Panc1 (cell line): ENCODE measurements around the gene PAOX. TPM values are rescaled to one million over a fixed set of nuclear protein-coding genes. Genes with fewer than 3 reads are reported as not detected.

Experiments used
- ATAC-seq: fragments of 200-7000 bp; cut with Tn5 transposase; 2 replicates; pipeline ENCODE4 v1.9.1; 2020; ENCODE audit warnings: mild to moderate bottlenecking, moderate library complexity
- BruUV-seq: library from RNA; stranded (reverse); fragments of 400-500 nt; replicated peaks from 2 replicates; lab custom pipeline; 2021; lab: Mats Ljungman, UMichigan
- CTCF ChIA-PET: fragments of 300-600 bp; sonication (Branson Sonifier 250); formaldehyde crosslinking; loops from one replicate; lab custom pipeline; 2022; ENCODE audit warnings: antibody characterized with exemption; lab: Charles Lee
- POLR2A ChIA-PET: fragments of 300-600 bp; sonication (Branson Sonifier 250); formaldehyde crosslinking; loops from one replicate; lab custom pipeline; 2022; ENCODE audit warnings: antibody characterized with exemption; lab: Charles Lee
- DNase-seq: peaks from one replicate; pipeline ENCODE4 v3.0.0-alpha.2; 2010; ENCODE audit warnings: low read depth, low spot score
- H3K27ac ChIP-seq: 2 replicates; pipeline ENCODE4 v1.5.1; 2011; ENCODE audit warnings: mild to moderate bottlenecking, low read length, inconsistent platforms
- H3K27me3 ChIP-seq: fragments of 200-500 bp; sonication (Bioruptor generic); 2 replicates; pipeline ENCODE4 v1.6.0; 2014; ENCODE audit warnings: low read length, inconsistent platforms; ENCODE audit not compliant: control insufficient read depth, insufficient read depth
- H3K36me3 ChIP-seq: fragments of 200-500 bp; sonication (Bioruptor generic); 2 replicates; pipeline ENCODE4 v1.5.1; 2014; ENCODE audit warnings: inconsistent platforms, mild to moderate bottlenecking, low read length, moderate library complexity; ENCODE audit not compliant: control insufficient read depth, insufficient read depth
- H3K4me1 ChIP-seq: 2 replicates; pipeline ENCODE4 v1.5.1; 2011; ENCODE audit warnings: inconsistent platforms, mild to moderate bottlenecking, low read length, moderate library complexity; ENCODE audit not compliant: control insufficient read depth, insufficient read depth
- H3K4me3 ChIP-seq, 2 experiments: 2 replicates each; pipeline ENCODE4 v1.5.1; 2011 to 2012; ENCODE audit warnings: low read depth in 2 of 2, low read length in 2 of 2, mild to moderate bottlenecking in 2 of 2, inconsistent platforms in 1 of 2, moderate library complexity in 1 of 2
- H3K9me3 ChIP-seq: fragments of 200-500 bp; sonication (Bioruptor generic); 2 replicates; pipeline ENCODE4 v1.5.1; 2014; ENCODE audit warnings: low read depth, mild to moderate bottlenecking, inconsistent platforms, low read length, moderate library complexity; ENCODE audit not compliant: control insufficient read depth, insufficient read depth
- CTCF ChIP-seq: fragments of 450-650 bp; IDR thresholded peaks from 2 replicates; pipeline ENCODE4 v1.5.1; 2017; ENCODE audit warnings: mild to moderate bottlenecking
- POLR2AphosphoS5 ChIP-seq: IDR thresholded peaks from 2 replicates; pipeline ENCODE4 v1.6.1; 2012; ENCODE audit warnings: mild to moderate bottlenecking, low read depth, low read length, moderate library complexity
- REST ChIP-seq, 2 experiments: IDR thresholded peaks; 2 replicates each; pipeline ENCODE4 v1.6.1; 2011 to 2012; ENCODE audit warnings: low read depth in 2 of 2, control low read depth in 1 of 2, low read length in 1 of 2, mild to moderate bottlenecking in 1 of 2, moderate library complexity in 1 of 2; ENCODE audit not compliant: insufficient read depth in 1 of 2
- SIN3A ChIP-seq: IDR thresholded peaks from 2 replicates; pipeline ENCODE4 v1.6.1; 2012; ENCODE audit warnings: low read depth, mild to moderate bottlenecking, low read length, moderate library complexity, borderline replicate concordance; ENCODE audit not compliant: insufficient read depth
- TCF7L2 ChIP-seq: IDR thresholded peaks from 2 replicates; pipeline ENCODE4 v1.6.1; 2011; ENCODE audit warnings: mild to moderate bottlenecking, low read depth, low read length, inconsistent platforms
- in situ Hi-C: cut with HindIII; loops from 2 replicates; pipeline ENCODE4 v1.10.0; 2016; ENCODE audit warnings: low sequenced_read_pairs, low pct_unique_long_range_greater_than_20kb
- intact Hi-C: fragments of 100-400 bp; cut with micrococcal nuclease; formaldehyde crosslinking; loops from one replicate; pipeline ENCODE4 v1.10.0; 2022; ENCODE audit not compliant: unreplicated experiment
- total RNA-seq: library from RNA; stranded (reverse); gene quantifications from one replicate; pipeline ENCODE4 v1.2.1, GENCODE V29; 2021; ENCODE audit not compliant: unreplicated experiment

PAOX gene
- total RNA-seq, 1 experiment from 2014 or later: 9.3 TPM

GRCh38 chr10:133388236-133388972 lies 9.3 kb downstream of the PAOX start:
- ATAC-seq: no peak
- CTCF ChIA-PET: no interaction called here

More at GRCh38 chr10:133388236-133388972, 9.3 kb downstream of the PAOX start:
- Histone ChIP-seq H3K9me3 (no peaks in the 10 kb centered on the region), H3K4me1 (peaks cover 2% of the 10 kb centered on the region; the same call in 1 of the 2 replicates), H3K27ac (no peak overlapping the region), H3K4me3 (no peak overlapping the region), H3K36me3 (no peaks in the 10 kb centered on the region), H3K27me3 (no peaks in the 10 kb centered on the region)
- POLR2A ChIA-PET: no interaction called here
- no TSS peak for BruUV-seq
- no peak for TF ChIP-seq REST (IDR thresholded peaks at IDR 0.05; ENCODE audit: insufficient read depth in 1 of 2, low read depth in 2 of 2, low read length in 1 of 2)
- no peak for TF ChIP-seq TCF7L2
- TF ChIP-seq SIN3A: no peak
- no peak for TF ChIP-seq CTCF
- TF ChIP-seq POLR2AphosphoS5: no peak
- intact Hi-C loops: no loop called here
- in situ Hi-C loops: no loop called here
- DNase-seq: no peak
